ENCODE data around the gene COL1A1.
A peak's percentile ranks its signal among the peaks of the same experiment; 100 is the strongest.

Gene COL1A1

DNA sequence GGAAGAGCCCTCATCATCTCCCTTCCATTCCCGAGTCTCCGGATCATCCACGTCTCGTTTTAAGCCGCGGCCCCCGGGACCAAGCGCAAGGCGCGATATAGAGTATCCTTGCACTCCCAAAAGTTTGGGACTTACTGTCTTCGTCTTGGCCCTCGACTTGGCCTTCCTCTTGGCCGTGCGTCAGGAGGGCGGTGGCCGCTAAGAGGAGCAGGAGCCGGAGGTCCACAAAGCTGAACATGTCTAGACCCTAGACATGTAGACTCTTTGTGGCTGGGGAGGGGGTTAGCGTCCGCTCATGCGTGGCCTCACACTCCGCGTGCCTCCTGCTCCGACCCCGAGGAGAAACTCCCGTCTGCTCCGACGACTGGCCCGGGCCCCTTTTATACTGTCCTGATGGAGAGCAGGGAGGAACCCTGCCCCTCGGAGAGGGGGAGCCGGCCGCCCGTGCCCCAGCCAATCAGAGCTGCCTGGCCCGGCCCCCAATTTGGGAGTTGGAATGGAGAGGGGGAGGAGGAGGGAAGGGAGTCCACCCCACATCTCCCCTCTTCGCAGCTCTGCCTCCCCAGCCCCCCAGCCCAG lies at the start of gene COL1A1:
COL1A1 (minus strand) TSS at position 356 of the 579 bp plus-strand sequence; CDS start at position 238, 118 bp downstream.
- DNase-seq (ENCODE audit: extremely low read depth, low read depth): no peak
- H3K4me3 ChIP-seq (replicated peaks; ENCODE audit: low read depth, low read length): peak within 1 kb of the TSS; percentile 100
- TF ChIP-seq, protein P1, sequence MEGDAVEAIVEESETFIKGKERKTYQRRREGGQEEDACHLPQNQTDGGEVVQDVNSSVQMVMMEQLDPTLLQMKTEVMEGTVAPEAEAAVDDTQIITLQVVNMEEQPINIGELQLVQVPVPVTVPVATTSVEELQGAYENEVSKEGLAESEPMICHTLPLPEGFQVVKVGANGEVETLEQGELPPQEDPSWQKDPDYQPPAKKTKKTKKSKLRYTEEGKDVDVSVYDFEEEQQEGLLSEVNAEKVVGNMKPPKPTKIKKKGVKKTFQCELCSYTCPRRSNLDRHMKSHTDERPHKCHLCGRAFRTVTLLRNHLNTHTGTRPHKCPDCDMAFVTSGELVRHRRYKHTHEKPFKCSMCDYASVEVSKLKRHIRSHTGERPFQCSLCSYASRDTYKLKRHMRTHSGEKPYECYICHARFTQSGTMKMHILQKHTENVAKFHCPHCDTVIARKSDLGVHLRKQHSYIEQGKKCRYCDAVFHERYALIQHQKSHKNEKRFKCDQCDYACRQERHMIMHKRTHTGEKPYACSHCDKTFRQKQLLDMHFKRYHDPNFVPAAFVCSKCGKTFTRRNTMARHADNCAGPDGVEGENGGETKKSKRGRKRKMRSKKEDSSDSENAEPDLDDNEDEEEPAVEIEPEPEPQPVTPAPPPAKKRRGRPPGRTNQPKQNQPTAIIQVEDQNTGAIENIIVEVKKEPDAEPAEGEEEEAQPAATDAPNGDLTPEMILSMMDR (IDR thresholded peaks at IDR 0.05; ENCODE audit: low read depth, low read length, missing control alignments): no peak

DNA sequence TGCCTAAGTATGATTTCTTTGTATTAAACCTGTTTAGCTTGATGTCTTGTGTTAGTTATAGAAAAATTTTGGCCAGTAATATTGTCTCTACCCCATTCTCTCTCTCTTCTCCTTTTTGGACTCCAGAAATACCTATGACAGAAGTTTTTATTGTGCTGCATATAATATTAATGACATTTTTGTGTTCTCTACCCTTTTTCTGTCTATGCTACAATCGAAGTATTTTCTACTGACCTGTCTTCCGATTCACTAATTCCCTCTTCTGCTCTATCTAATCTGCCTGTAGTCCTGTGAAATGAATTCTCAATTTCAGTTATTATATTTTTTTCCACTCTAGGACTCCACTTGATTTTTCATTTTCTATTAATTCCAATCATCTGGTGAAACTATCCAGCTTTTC lies 46.8 kb upstream of the COL1A1 start:
- DNase-seq (ENCODE audit: extremely low read depth, low read depth): no peak
- H3K4me3 ChIP-seq (replicated peaks; ENCODE audit: low read depth, low read length): no peak overlapping the region
- TF ChIP-seq, protein P1 (IDR thresholded peaks at IDR 0.05; ENCODE audit: low read depth, low read length, missing control alignments): no peak

DNA sequence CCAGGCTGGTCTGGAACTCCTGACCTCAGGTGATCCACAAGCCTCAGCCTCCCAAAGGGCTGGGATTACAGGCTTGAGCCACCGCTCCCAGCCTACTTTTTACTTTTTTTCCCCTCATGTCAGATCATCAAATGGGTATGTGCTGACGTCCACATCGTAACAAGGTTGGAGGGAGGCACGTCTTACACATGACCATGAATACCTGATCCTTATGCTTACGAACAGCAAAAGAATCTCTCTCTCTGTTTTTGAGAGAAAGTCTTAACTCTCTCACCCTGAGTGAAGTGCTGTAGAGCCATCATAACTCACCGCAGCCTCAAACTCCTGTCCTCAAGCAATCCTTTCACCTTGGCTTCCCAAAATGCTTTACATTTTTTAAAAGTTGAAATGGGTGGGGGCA lies 43.3 kb upstream of the COL1A1 start:
- no peak overlapping the region for H3K4me3 ChIP-seq (replicated peaks; ENCODE audit: low read depth, low read length)
- DNase-seq (ENCODE audit: extremely low read depth, low read depth): no peak
- TF ChIP-seq, protein P1 (IDR thresholded peaks at IDR 0.05; ENCODE audit: low read depth, low read length, missing control alignments): no peak

DNA sequence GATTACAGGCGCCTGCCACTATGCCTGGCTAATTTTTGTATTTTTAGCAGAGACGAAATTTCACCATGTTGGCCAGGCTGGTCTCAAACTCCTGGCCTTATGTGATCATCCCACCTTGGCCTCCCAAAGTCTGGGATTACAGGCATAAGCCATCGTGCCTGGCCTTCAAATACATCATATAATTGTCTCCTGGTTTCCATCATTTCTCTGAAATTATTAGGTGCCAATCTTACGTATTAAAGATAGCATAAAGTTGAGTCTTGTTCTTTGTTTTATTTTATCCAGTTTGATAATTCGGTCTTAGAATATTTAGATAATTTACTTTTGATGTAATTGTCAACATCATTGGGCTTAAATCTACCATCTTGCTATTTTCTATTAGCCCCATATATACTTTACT lies 40.0 kb upstream of the COL1A1 start:
- H3K4me3 ChIP-seq (replicated peaks; ENCODE audit: low read depth, low read length): no peak overlapping the region
- TF ChIP-seq, protein P1 (IDR thresholded peaks at IDR 0.05; ENCODE audit: low read depth, low read length, missing control alignments): no peak
- no peak for DNase-seq (ENCODE audit: extremely low read depth, low read depth)

DNA sequence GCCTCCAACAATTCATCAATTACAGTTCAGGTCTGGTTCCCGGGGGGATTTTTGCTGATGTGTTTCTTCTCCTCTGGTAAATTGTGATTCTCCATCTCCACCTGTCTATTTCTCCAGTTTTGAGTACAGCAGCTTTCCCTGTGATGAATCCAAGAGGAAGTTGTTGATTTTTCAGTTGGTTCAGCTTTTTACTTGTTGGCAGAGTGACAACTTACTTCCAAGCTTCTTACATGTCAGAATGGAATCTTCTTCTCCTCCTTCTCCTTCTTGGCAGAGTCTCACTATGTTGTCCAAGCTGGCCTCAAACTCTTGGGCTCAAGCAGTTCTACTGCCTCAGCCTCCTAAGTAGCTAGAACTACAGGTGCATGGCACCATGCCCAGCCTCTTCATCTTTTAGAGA lies 39.4 kb upstream of the COL1A1 start:
- TF ChIP-seq, protein P1 (IDR thresholded peaks at IDR 0.05; ENCODE audit: low read depth, low read length, missing control alignments): no peak
- no peak overlapping the region for H3K4me3 ChIP-seq (replicated peaks; ENCODE audit: low read depth, low read length)
- no peak for DNase-seq (ENCODE audit: extremely low read depth, low read depth)

DNA sequence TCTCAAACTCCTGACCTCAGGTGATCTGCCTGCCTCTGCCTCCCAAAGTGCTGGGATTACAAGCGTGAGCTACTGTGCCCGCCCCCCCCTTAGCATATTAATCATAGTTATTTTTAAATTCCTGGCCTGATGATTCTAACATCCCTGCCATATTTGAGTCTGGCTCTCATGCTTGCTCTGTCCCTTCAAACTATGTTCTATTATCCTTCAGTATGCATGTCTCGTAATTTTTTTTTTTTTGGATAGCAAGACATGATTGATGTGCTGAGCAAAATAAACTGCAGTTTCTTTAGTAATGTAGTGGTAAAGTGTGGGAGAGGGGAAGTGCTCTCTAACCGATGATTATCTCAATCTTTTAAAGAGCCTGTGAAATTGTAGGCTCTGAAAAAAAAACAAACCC lies 38.5 kb upstream of the COL1A1 start:
- no peak overlapping the region for H3K4me3 ChIP-seq (replicated peaks; ENCODE audit: low read depth, low read length)
- TF ChIP-seq, protein P1 (IDR thresholded peaks at IDR 0.05; ENCODE audit: low read depth, low read length, missing control alignments): no peak
- DNase-seq (ENCODE audit: extremely low read depth, low read depth): no peak
